Measurements from ENCODE around the gene SMARCA5.
"Not testable (repeated sequence)": the region's sequence is repeated elsewhere in the genome, so short reads cannot be mapped to it uniquely, and the experiment has no call there.

Gene SMARCA5, protein sequence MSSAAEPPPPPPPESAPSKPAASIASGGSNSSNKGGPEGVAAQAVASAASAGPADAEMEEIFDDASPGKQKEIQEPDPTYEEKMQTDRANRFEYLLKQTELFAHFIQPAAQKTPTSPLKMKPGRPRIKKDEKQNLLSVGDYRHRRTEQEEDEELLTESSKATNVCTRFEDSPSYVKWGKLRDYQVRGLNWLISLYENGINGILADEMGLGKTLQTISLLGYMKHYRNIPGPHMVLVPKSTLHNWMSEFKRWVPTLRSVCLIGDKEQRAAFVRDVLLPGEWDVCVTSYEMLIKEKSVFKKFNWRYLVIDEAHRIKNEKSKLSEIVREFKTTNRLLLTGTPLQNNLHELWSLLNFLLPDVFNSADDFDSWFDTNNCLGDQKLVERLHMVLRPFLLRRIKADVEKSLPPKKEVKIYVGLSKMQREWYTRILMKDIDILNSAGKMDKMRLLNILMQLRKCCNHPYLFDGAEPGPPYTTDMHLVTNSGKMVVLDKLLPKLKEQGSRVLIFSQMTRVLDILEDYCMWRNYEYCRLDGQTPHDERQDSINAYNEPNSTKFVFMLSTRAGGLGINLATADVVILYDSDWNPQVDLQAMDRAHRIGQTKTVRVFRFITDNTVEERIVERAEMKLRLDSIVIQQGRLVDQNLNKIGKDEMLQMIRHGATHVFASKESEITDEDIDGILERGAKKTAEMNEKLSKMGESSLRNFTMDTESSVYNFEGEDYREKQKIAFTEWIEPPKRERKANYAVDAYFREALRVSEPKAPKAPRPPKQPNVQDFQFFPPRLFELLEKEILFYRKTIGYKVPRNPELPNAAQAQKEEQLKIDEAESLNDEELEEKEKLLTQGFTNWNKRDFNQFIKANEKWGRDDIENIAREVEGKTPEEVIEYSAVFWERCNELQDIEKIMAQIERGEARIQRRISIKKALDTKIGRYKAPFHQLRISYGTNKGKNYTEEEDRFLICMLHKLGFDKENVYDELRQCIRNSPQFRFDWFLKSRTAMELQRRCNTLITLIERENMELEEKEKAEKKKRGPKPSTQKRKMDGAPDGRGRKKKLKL

DNA sequence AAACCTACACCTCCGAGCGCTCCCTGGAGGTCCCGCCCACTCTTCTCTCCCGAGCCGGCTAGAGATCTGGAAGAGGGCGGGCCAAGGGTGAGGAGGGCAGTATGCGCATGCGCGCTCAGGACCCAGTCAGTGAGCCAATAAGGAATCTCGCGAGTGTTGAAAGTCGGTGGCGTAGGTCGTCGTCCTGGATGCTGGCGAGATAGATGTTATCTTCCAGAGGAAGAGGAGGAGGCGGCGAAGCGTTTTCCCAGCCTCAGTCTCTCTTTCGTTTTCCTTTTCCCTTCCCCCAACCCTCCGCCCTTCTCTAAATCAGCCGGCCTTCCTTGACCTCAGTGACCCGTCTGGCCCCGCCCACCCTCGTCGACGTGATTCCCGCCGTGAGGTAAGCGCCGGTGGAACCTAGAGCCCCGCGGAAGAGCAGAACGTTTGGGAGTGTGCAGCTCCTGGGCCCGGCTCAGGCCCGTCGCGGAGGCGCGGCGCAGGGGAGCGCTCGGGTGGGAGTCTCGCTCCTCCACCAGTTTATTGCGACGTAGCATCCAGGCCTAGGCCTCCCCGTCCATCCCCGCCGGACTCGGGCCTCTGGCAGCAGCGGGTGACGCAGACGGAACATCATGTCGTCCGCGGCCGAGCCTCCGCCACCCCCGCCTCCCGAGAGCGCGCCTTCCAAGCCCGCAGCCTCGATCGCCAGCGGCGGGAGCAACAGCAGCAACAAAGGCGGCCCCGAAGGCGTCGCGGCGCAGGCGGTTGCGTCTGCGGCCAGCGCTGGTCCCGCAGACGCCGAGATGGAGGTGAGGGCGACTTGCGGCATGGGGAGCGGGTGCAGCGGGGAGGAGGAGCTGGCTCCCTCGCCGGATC, at the start of gene SMARCA5:
TSS of gene SMARCA5 (plus strand) at position 389 of the 855 bp plus-strand sequence. CDS start at position 612, 223 bp downstream.
- peak; percentile 91 for DNase-seq

DNA sequence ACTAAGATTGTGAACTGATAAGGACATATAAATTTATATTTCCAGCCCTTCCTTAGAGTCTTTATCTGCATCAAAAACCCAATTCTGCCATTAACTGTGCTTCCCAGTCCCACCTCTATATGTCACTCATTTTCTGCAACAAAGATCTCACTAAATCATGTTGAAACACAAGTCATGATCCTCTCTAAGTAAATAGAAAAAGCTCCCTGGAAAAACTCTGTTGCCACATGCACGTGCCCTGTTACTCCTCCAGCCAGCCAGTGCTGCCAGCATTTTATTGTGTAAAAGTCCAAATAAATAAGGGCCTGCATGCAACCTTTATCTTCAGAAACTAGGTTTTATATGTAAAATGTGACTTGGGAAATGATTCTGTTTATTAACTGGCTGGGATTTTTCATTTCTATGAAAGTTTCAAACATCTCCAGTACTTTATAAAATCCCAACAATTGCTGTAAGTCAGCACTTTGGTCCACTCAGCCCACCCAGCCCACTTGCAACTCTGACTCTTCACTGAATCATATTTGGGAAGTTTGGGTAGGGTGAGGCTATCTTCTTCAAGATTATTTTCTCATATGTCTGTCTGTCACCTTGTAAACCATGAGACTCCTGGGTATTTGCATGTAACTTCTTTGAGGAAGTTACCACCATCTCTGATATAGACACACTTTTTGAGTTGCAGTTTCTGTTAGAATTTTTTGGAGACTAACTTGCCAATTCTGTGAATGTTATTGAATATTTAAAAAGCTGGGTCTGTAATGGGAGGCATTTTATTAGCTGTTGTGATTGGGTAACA, 40.0 kb upstream of the SMARCA5 start:
- DNase-seq, result no peak

DNA sequence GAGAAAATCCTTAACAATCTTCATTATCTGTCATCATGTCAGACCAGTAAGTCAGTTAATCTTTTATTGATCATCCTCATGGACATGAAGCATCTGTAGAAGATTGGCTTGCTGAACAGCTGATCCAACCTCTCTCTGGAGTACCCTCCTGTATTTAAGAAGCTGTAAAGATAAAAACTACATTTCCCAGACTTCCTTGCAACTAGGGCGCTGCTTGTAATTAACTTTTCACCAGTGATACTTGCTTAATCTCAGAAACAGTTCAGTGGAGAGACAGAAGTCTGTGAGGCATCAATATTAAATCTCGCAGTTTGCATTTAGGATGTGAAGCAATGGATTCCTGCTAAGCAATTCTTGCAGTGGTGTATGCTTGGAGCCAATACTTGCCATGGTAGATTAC, 36.0 kb upstream of the SMARCA5 start:
- no peak for DNase-seq

DNA sequence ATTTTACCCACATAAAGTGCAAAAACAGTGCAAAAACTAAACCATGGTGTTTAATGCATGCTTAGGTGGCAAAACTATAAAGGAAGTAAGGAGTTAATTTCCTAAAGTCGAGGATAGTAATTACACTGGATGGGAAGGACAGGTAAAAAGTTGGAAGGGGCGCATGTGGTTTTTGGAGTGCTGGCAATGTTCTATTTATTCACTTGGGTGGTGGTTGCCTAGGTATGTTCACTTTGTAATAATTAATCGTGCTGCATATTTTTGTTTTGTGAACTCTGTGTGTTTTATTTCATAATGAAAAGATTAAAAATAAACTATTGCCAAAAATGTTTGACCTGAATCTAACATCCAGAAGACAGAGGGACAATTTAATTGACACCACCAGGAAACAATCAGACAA, 32.1 kb upstream of the SMARCA5 start:
- DNase-seq, result no peak

DNA sequence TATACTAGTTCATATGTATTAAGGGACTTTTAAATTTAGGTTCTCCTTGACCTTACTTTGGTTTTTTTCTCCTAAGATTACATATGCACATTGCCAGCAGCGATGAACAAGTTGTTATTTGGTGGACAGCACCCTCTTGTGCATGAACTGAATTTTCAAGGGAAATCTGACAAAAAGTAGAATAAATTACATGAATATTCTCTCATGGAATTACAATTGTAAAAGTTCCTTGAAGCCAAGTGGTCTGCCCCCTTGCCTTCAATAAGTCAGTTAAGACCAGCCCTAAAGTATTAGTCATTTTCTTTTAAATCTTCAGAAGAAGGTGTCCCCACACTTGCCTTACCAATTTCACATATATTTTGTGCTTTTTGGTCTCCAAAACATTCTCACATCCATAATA, 30.7 kb upstream of the SMARCA5 start:
- DNase-seq, result peak; percentile 13

DNA sequence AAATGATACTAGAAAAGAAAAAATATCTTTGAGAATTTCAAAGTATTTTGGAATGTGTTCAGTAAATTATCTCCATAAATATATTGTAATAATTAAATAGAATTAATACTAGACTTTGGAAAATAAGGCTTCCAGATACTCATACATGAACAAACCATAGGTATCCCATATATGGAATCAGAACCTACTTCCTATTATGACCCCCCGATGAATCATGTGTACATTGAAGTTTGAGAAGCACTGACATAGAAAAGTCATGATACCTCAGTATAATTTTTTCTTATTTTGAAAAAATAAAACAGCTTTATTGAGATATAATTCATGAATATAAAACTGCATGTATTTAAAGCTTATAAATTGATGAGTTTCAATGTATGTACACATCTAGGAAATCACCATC, 27.2 kb upstream of the SMARCA5 start:
- DNase-seq, result no peak

DNA sequence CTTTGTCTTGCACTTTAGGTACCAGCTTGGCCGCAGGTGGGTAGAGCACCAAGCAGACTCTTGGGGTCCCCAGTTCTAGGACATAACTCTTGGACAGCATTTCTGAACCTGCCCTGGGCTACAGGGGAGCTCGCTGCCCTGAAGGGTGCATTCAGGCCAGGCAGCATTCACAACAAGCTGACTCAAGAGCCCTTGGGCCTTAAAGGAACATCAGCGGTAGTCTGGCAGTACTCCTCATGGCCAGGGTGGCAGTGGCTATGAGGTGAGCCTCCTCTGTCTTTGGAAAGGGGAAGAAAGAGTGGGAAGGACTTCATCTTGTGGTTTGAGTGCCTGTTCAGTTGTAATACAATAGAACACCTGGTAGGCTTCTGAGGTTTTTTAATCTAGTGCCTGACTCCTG, 24.8 kb upstream of the SMARCA5 start:
- no peak for DNase-seq

DNA sequence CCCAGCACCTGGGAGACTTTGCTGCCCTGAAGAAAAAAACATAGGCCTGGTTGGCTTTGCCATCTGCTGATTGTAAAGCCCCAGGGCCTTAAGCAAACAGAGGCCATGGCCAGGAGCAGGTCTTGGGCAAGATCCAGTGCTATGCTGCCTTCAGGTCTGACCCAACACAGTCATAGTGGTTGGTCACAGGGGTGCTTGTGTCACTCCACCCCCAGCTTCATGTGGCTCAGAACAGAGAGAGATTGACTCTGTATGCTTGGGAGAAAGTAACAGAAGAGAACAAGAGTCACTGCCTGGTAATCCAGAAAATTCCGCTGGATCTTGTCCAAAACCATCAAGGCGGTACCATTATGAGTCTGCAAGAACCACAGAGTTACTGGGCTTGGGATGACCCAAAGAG, 24.4 kb upstream of the SMARCA5 start:
- no peak for DNase-seq

DNA sequence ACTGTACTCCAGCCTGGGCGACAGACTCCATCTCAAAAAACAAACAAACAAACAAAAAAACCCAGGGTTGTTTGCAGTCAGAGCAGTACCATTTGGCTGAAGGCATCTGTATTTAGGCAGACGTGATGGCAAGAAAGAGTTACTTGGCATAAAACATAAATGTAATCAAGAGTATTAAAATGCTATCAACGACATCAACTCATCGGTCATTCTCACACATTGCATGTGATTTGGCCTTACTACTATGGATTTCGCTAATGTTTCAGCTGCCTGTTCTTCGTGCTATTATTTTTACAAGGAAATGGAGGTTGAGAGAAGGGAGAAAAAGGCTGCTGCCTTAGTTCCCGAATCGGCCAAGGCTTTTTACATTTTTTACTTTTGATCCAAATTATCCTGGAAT, 15.5 kb upstream of the SMARCA5 start:
- no peak for DNase-seq

DNA sequence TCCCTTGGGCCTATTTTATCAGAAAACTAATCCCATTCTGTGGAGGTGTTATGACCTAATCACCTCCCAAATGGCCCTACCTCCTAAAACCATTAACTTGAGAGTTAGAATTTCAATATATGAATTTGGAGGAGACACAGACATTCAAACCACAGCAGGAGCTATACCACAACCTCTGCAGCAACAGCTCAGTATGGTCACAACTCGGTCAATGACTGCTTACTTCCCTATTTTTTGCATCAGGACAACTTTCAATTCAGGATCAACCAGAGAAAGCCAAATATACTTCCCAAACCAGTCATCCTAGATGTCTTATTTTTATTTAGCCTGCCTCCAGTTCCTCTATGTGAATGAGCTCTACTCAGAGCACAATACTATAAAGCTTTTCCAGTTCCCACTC, 11.3 kb upstream of the SMARCA5 start:
- DNase-seq, result no peak

DNA sequence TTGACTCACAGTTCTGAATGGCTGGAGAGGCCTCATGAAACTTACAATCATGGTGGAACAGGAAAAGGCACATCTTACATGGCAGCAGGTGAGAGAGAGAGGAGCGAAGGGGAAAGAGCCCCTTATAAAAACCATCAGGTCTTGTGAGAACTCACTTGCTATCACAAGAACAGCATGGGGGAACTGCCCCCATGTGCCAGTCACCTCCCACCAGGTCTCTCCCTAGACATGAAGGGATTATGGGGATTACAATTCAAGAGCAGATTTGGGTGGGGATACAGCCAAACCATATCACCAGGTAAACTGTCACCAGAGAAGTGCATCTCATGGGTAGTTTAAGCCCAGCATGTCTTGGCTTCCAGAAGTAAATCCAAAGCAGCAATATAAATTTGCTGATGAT, 7.5 kb upstream of the SMARCA5 start:
- no peak for DNase-seq

DNA sequence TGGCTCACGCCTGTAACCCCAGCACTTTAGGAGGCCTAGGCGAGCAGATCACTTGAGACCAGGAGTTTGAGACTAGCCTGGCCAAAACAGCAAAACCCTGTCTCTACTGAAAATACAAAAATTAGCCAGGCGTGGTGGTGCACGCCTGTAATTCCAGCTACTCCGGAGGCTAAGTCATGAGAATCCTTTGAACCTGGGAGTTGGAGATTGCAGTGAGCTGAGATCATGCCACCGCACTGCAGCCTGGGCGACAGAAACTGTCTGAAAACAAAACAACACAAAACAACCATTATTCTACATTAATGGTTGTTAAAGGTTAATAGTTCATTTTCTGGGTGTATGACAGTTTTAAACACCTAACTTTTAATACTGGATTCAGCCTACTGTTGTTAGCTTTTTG, 1.6 kb upstream of the SMARCA5 start:
- no peak for DNase-seq

DNA sequence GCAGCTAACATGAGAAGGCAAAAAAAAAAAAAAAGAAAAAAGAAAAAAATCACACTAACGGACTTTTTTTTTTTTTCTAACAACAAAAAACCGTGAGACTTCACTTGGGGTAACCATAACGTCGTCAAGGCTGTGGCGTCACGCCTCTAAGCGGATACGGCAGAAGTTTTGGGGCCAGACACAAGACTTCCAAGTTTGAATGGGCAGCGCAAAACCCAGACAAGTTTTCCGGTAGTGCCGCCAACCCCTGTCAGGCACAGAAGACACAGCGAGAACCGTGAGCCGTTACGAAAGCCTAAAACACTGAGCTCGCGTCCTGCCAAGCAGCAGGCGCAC, 556 bp upstream of the SMARCA5 start:
- no peak for DNase-seq

DNA sequence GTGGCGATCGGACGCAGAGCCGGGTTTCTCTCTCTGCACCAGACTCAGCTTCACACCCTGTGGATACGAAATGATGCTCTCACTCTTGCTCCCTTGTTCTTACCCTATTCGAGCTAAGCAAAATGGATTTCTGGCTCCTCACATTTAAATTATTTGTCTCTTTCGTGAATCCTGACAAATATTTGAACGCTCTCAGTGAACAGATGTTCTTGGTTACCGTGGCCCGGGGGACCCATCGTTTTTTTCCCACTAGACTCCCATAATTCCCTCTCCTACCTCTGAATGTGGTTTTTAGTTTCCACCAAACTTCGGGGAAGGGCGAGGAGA, 630 bp downstream of the SMARCA5 start:
- no peak for DNase-seq

DNA sequence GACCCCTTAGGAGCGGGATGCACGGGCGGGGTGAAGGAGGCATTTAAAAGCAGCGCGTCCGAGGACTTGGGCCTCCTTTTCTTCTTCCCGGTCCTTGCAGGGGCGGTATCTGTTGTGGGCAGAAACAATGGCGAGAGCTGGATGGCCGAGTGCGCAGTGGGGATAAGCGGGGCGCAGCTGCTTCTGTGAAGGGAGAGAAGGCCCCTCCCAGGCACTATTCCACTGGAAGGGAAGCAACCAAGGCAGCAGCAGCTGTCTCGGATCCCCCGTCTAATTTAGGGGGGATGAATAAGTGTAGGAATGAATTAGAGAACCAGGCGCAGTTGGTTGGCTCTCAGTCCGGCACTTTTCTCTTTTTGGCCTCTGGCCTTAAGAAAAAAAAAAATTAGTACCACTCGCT, 995 bp downstream of the SMARCA5 start:
- peak; percentile 8 for DNase-seq

DNA sequence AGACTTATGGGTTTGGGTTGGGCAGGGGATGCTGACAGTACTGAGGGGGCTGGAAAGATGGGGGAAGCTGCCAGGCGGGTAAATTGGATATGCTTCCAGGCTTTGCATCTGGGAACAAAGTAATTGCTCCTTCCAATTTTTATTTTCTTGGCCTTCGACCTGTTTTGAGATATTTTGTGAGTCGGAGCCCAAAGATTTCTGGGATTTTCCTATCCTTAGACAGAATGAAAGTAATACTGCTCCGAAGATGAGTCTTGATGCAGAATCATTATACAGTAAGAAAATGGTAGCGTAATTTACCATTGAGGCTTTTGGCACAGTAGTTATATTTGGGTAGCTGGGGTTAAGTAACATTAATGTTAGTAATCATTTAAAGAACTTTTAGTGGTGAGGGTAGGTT, 1.4 kb downstream of the SMARCA5 start:
- no peak for DNase-seq

DNA sequence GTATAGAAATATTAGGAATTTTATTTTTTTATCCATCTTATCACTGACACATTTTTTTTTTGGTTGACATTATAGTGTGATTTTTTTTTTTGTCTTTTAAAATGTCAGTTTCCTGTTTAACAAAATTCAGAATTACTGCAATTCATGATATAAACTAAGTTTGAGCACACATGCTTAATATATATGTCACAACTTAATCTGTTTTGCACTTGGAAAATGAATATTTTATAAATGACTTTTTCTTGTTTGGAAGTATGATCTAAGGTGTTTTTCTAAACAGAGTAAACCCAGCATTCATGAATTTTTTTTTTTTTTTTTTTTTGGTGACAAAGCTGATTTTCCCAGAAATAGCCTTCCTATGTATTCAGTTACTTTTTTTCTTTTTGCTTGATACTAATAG, 2.4 kb downstream of the SMARCA5 start:
- DNase-seq, result no peak

DNA sequence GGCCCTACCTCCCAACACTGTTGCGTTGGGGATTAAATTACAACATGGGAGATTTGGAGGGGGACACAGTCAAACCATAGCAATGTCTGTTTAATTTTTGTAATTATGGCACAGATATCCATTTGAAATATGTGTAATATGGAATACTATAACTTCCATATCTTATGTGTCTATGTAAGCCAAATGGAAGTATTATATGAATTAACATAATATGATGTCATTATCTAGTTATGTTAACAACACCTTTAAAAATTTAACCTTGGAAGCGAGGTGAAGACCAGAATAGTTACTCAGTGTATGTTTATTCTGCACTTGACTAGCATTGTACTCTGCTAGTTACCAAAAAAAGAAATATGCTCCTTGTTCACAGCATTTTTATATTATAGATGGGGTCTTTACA, 4.3 kb downstream of the SMARCA5 start:
- no peak for DNase-seq

DNA sequence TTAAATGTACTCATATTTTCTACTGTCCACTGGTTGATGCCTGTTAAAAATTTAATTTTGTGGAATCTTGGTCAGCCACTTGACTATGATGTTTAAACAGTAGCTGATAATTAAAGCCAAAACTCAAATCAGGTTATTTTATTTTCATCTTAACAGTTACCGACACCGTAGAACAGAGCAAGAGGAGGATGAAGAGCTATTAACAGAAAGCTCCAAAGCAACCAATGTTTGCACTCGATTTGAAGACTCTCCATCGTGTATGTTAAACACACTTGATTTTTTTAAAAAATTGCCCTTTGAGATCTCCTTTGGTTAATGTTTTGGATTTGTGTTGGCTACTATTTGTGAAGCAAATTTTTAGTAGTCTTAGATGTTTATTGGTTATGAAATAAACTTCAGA, 10.7 kb downstream of the SMARCA5 start:
- no peak for DNase-seq

DNA sequence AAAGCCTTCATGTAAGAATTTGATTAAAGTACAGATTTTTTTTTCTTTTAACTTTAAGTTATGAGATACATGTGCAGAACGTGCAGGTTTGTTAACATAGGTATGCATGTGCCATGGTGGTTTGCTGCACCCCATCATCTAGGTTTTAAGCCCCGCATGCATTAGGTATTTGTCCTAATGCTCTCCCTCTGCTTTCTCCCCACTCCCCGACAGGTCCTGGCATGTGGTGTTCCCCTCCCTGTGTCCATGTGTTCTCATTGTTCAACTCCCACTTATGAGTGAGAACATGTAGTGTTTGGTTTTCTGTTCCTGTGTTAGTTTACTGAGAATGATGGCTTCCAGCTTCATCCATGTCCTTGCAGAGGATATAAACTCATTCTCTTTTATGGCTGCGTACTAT, 14.5 kb downstream of the SMARCA5 start:
- DNase-seq, result not testable (repeated sequence)

DNA sequence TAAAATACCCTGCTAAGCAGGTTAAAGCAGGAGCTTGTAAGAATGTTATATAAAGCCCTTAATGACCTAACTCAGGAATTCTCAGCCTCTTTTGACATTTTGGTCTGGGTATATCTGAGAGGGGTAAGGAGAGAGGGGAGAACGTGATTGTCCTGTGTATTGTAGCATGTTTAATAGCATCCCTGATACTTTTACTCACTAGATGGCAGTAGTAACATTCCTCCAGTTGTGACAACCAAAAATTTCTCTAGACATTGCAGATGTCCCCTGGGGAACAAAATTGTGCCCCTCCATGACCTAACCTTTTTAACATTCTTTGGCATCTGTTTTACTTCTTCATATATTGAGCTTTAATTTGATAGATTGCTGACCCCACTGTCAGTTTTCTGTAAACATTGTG, 17.9 kb downstream of the SMARCA5 start:
- DNase-seq, result no peak

DNA sequence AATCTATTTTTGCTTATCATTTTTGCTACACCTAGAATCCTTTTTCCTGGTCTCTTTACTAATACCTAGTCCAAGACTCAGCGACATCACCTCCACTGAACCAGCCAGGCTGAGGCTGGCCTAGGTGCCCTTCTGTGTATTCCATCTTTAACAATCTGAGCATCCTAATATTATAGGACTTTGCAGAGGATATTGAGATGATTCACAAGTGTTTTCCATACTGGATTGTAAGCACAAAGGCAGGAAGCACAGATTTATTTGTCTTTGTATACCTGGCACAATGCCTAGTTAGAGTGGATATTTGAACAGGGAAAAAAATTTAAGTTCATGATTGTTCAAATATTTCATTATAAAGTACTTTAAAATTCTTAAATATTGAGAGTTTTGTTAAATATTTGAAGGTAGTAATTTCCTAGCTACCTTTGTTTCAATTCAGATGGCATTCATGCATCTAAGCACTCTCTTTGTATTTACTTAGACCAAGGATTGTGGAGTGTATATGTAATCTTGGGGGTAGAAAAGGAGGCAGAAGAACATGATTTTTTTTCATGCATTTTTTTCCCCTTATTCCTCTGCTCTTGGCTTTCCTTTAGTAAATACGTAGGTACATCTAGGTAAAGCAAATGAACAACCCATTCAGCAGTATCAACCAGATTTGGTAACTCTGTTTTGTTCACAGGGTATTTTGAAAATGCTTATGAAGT, 18.4 kb downstream of the SMARCA5 start:
- no peak for DNase-seq
